ENCODE data around the gene NECAB3.

NECAB3 gene

DNA sequence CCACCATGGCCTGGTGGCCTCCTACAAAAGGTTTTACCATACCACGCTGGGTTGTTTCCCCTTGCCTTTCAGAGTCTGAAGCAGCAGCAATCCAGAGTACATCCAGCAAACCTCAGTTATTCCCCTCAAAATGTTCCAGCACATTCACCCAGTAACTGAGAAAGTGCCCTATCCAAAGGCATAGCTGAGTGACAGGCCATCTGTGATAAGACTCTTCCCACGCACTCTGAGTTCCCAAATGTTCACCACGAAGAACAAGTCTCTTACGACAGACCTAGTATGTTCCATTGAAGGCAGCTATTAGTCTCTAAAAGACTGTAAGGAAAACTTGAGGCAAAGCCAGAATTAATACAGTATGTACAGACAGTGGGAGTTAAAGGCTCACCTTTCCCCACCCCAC lies 43.7 kb downstream of the NECAB3 start:
- H3K4me3 ChIP-seq (ENCODE audit: low read depth, low read length) = no peak overlapping the region
- TF ChIP-seq, protein P1, sequence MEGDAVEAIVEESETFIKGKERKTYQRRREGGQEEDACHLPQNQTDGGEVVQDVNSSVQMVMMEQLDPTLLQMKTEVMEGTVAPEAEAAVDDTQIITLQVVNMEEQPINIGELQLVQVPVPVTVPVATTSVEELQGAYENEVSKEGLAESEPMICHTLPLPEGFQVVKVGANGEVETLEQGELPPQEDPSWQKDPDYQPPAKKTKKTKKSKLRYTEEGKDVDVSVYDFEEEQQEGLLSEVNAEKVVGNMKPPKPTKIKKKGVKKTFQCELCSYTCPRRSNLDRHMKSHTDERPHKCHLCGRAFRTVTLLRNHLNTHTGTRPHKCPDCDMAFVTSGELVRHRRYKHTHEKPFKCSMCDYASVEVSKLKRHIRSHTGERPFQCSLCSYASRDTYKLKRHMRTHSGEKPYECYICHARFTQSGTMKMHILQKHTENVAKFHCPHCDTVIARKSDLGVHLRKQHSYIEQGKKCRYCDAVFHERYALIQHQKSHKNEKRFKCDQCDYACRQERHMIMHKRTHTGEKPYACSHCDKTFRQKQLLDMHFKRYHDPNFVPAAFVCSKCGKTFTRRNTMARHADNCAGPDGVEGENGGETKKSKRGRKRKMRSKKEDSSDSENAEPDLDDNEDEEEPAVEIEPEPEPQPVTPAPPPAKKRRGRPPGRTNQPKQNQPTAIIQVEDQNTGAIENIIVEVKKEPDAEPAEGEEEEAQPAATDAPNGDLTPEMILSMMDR (IDR thresholded peaks at IDR 0.05; ENCODE audit: borderline replicate concordance, insufficient read depth, low read depth, low read length) = no peak

DNA sequence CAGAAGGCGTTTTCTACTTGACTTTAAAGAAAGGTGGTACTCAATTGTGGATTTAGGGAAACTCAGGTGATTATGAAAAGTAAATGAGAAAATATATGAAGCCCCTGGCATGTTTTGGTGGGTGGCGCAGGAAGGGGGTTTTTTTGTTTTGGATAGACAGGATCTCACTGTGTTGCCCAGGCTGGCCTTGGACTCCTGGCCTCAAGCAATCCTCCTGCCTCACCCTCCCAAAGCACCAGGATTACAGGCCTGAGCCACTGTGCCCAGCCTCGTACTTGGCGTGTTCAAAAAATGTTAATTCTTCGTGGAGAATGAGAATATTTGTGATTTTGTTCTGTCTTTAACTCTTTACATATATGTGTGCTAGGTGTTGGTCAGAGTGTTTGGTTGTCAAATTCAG lies 44.2 kb downstream of the NECAB3 start:
- TF ChIP-seq, protein P1 (IDR thresholded peaks at IDR 0.05; ENCODE audit: borderline replicate concordance, insufficient read depth, low read depth, low read length) = no peak
- H3K4me3 ChIP-seq (ENCODE audit: low read depth, low read length) = no peak overlapping the region

DNA sequence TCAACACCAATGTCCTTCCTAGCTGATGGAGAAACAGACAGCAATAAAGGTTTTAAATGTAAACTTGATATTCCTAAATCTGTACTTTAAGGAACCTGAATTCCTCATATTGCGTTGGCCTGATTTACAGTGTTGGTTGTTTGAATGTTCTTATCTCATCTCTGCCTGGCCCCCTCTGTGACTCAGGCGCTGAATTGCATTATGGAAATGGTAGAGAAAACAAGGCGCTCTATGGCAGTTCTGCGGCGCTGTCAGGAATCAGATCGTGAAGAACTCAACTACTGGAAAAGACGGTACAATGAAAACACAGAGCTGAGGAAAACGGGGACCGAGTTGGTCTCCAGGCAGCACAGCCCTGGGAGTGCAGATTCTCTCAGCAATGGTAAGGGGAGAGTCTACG lies 44.7 kb downstream of the NECAB3 start:
- no peak overlapping the region for H3K4me3 ChIP-seq (ENCODE audit: low read depth, low read length)
- TF ChIP-seq, protein P1 (IDR thresholded peaks at IDR 0.05; ENCODE audit: borderline replicate concordance, insufficient read depth, low read depth, low read length) = no peak

DNA sequence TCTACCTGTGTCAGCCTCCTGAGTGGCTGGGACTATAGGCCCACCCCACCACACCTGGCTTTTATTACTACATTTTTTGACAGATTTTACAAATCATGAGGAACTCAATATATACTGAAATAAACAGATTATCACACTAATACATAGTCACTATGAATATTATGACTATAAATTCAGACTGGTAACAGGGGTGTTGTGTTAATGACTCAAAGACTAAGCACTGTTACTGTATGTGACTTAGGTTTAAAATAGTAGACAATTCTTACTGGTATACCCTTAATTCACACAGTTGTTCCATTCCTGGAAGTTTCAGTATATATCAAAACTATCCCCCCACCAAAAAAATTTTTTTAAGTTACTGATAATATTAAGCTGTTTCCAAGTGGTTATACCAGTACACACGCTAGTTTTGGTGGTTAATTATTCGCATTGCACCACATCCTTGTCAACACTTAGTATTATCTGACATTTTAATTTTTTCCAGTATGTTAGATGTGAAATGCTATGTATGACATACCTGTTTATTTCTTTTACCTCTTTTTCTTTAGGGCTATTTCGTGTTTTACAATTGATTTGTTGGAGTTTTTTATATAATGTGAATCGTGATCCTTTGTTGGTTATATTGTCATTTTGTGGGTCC lies 46.5 kb downstream of the NECAB3 start:
- TF ChIP-seq, protein P1 (IDR thresholded peaks at IDR 0.05; ENCODE audit: borderline replicate concordance, insufficient read depth, low read depth, low read length) = no peak
- no peak overlapping the region for H3K4me3 ChIP-seq (ENCODE audit: low read depth, low read length)

DNA sequence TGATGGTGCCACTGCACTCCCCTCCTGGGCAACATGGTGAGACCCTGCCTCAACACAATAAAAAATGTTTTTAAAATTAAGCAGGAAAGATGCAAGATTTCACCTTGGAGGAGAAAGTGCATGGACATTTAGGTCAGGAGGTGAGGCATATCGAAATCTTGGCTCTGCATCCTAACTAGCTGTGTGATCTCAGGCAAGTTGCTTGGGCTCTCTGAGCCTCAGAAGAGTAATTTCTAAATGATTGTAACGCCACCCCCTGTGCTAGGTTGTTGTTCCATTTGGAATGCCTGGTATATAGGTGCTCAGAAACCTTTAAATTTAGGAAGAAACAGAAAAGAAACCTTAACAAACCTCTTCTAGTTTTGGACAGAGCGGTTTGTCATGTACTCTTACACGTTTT lies 48.0 kb downstream of the NECAB3 start:
- TF ChIP-seq, protein P1 (IDR thresholded peaks at IDR 0.05; ENCODE audit: borderline replicate concordance, insufficient read depth, low read depth, low read length) = no peak
- no peak overlapping the region for H3K4me3 ChIP-seq (ENCODE audit: low read depth, low read length)

DNA sequence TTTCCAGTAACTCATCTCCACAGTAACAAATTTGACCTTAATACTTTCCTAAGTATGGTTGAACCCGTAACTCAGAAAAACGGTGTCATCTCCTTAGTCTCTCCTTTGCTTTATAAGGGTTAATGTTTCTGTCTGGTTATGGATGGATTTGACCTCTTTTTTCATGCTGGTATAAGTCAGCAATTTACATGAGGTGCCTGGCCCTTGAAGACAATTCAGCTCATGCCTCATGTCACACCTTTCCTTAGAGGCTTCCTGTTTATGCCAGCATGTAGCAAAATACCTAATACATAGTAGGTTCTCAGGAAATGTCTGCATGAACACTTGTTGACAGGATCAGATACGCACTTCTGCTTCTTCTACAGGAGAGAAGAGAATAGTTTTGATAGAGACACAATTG lies 49.8 kb downstream of the NECAB3 start:
- TF ChIP-seq, protein P1 (IDR thresholded peaks at IDR 0.05; ENCODE audit: borderline replicate concordance, insufficient read depth, low read depth, low read length) = no peak
- no peak overlapping the region for H3K4me3 ChIP-seq (ENCODE audit: low read depth, low read length)

DNA sequence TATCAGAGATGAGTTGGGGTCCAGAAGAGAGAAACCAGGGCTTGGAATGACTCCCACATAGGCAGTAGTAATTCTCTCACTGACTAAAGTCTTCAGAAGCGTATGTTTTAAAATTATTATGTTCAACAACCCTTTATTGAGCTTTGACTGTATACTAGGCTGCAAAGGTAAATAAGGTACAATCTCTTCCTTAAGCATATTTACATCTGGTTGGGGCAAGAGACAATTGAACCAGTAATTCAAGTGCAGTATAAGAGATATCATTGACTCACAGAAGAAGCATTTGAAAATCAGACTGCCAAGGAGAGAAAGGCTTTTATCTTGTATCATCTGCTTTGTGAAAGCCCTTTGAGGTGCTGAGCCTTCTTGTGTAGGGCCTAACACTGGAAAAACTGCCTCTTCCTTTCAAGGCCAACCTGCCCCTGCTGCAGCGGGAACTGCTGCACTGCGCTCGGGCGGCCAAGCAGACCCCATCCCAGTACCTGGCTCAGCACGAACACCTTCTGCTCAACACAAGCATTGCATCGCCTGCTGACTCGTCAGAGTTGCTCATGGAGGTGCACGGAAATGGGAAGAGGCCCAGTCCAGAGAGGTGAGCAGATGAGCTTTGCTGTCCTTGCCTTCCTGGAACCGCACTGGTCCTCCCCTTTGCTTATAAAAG lies 51.4 kb downstream of the NECAB3 start:
- no peak overlapping the region for H3K4me3 ChIP-seq (ENCODE audit: low read depth, low read length)
- TF ChIP-seq, protein P1 (IDR thresholded peaks at IDR 0.05; ENCODE audit: borderline replicate concordance, insufficient read depth, low read depth, low read length) = no peak

Measured in GM12875 (cell line).